ENCODE results near the gene WDR31. TPM values are rescaled to one million over a fixed set of nuclear protein-coding genes. Genes with fewer than 3 reads are reported as not detected.
A peak's percentile ranks its signal among the peaks of the same experiment; 100 is the strongest.

WDR31 gene
- total RNA-seq, 3 donors from 2014 or later (not counting 1 experiment from before 2014, with no cell fraction given), result 0.16 to 0.55 (median 0.19) TPM

DNA sequence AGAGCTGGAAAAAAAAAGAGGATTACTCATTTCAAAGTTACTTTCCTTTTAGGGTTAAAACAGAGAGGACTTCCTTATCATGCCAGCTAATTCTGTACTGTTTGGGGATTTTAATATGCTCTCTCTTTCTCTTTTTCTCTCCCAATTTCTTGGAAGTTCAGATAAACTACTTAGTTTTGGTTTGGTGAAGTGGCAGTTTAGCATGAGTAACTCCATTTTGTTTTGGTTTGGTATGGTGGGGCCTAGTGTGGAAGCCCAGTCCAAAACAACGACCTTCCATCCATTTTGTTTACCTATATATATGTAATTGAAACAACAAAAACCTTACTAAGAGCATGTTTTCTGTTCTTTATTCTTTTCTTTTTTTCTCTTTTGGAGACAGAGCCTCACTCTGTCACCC lies 5.6 kb upstream of the WDR31 start:
- ATAC-seq, result no peak
- Mint-ChIP-seq H3K36me3 (no peaks in the 10 kb centered on the region), H3K4me3 (no peak overlapping the region), H3K27ac (no peak overlapping the region), H3K9me3 (no peaks in the 10 kb centered on the region), H3K4me1 (peaks cover 20 to 22% of the 10 kb centered on the region in 2 donors), H3K27me3 (ENCODE audit: low read depth in 2 of 2) (no peaks in the 10 kb centered on the region)
- H3K27ac ChIP-seq (ENCODE audit: low read length), result no peak overlapping the region
- no peak for DNase-seq
- intact Hi-C loops (cut with micrococcal nuclease), result loop anchor here (10.0 kb wide), 1 partner anchor 51 kb away; no protein-coding TSS in a partner anchor
- H3K36me3 ChIP-seq (ENCODE audit: control insufficient read depth, insufficient read depth, low read length), result no peaks in the 10 kb centered on the region
- no peak overlapping the region for H3K4me3 ChIP-seq (ENCODE audit: low read length)
- no CpG with 5 or more reads among the region's 1 CpG for WGBS (ENCODE audit: insufficient coverage)
- H3K4me1 ChIP-seq (ENCODE audit: control insufficient read depth, insufficient read depth, low read length), result peaks cover 23% of the 10 kb centered on the region
- H3K9me3 ChIP-seq (ENCODE audit: control insufficient read depth, insufficient read depth, low read length), result no peaks in the 10 kb centered on the region
- peaks cover 3% of the 10 kb centered on the region for H3K27me3 ChIP-seq (ENCODE audit: control insufficient read depth, insufficient read depth, low read length)
- TF ChIP-seq, protein P1, sequence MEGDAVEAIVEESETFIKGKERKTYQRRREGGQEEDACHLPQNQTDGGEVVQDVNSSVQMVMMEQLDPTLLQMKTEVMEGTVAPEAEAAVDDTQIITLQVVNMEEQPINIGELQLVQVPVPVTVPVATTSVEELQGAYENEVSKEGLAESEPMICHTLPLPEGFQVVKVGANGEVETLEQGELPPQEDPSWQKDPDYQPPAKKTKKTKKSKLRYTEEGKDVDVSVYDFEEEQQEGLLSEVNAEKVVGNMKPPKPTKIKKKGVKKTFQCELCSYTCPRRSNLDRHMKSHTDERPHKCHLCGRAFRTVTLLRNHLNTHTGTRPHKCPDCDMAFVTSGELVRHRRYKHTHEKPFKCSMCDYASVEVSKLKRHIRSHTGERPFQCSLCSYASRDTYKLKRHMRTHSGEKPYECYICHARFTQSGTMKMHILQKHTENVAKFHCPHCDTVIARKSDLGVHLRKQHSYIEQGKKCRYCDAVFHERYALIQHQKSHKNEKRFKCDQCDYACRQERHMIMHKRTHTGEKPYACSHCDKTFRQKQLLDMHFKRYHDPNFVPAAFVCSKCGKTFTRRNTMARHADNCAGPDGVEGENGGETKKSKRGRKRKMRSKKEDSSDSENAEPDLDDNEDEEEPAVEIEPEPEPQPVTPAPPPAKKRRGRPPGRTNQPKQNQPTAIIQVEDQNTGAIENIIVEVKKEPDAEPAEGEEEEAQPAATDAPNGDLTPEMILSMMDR (IDR thresholded peaks at IDR 0.05), result no peak

DNA sequence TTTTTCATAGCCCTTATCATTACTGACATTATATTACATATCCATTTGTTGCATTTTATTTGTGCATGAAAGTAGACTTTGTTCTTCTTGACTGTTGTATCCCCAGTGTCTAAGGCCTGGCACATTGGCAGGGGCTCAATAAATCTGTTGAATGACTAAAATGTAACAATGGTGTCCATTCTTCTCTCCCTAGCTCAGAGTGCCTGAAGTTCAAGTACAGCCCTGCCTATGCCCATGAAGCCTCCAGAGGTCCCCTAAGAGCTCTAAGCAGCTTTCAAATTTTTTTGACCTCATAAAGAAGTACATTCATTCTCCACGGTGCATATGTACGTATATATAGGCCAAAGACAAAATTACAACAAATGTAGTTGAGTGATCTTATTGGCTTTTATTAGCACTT lies 5.1 kb upstream of the WDR31 start:
- H3K27ac Mint-ChIP-seq, result no peak overlapping the region
- Histone ChIP-seq H3K27ac (ENCODE audit: low read length) (no peak overlapping the region), H3K4me3 (ENCODE audit: low read length) (no peak overlapping the region), H3K36me3 (ENCODE audit: control insufficient read depth, insufficient read depth, low read length) (no peaks in the 10 kb centered on the region), H3K9me3 (ENCODE audit: control insufficient read depth, insufficient read depth, low read length) (no peaks in the 10 kb centered on the region), H3K4me1 (ENCODE audit: control insufficient read depth, insufficient read depth, low read length) (peaks cover 18% of the 10 kb centered on the region), H3K27me3 (ENCODE audit: control insufficient read depth, insufficient read depth, low read length) (peaks cover 1% of the 10 kb centered on the region)
- H3K36me3 Mint-ChIP-seq, result no peaks in the 10 kb centered on the region
- TF ChIP-seq, protein P1 (IDR thresholded peaks at IDR 0.05), result no peak
- no peaks in the 10 kb centered on the region for H3K27me3 Mint-ChIP-seq (ENCODE audit: low read depth in 2 of 2)
- no CpG with 5 or more reads among the region's 2 CpGs for WGBS (ENCODE audit: insufficient coverage)
- ATAC-seq, result no peak
- H3K4me3 Mint-ChIP-seq, result no peak overlapping the region
- intact Hi-C loops (cut with micrococcal nuclease), result loop anchor here (10.0 kb wide), 1 partner anchor 50 kb away; no protein-coding TSS in a partner anchor
- H3K9me3 Mint-ChIP-seq, result no peaks in the 10 kb centered on the region
- peaks cover 20 to 22% of the 10 kb centered on the region in 2 donors for H3K4me1 Mint-ChIP-seq
- no peak for DNase-seq

DNA sequence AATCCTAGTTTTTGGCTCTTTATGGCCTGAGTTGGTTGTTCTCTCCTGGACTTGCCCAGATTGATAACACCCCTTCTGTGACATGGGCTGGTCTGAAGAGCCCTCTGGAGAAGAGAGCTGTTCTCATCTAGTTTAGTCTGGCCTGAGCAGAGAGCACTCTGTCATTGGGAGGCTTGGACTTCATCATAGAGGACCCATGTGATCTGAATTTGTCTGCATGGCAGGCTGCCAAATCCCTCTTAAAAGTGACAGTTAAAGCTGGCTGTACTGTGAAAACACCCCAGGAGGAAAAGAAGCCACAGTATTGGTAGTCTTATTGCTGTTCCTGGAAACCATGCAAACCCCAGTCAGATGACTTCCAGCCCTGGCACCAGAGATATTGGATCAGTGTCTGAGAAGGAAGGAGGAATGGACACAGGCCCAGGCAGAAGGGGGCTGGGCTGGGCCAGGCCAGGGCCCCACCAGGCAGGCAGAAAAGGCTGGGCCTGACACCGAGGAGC lies 3.7 kb upstream of the WDR31 start:
- intact Hi-C loops (cut with micrococcal nuclease), result loop anchor here (10.0 kb wide), 1 partner anchor 49 kb away; no protein-coding TSS in a partner anchor
- ATAC-seq (no peak), DNase-seq (peak in 1 of 2 donors; percentile 22)
- Mint-ChIP-seq H3K4me3 (no peak overlapping the region), H3K4me1 (peaks cover 17 to 20% of the 10 kb centered on the region in 2 donors), H3K36me3 (no peaks in the 10 kb centered on the region), H3K27me3 (ENCODE audit: low read depth in 2 of 2) (peaks cover 0 to 3% of the 10 kb centered on the region in 2 donors), H3K27ac (no peak overlapping the region), H3K9me3 (no peaks in the 10 kb centered on the region)
- no peaks in the 10 kb centered on the region for H3K27me3 ChIP-seq (ENCODE audit: control insufficient read depth, insufficient read depth, low read length)
- no peaks in the 10 kb centered on the region for H3K9me3 ChIP-seq (ENCODE audit: control insufficient read depth, insufficient read depth, low read length)
- no CpG with 5 or more reads among the region's 1 CpG for WGBS (ENCODE audit: insufficient coverage)
- H3K4me3 ChIP-seq (ENCODE audit: low read length), result no peak overlapping the region
- peaks cover 16% of the 10 kb centered on the region for H3K4me1 ChIP-seq (ENCODE audit: control insufficient read depth, insufficient read depth, low read length)
- no peaks in the 10 kb centered on the region for H3K36me3 ChIP-seq (ENCODE audit: control insufficient read depth, insufficient read depth, low read length)
- H3K27ac ChIP-seq (ENCODE audit: low read length), result no peak overlapping the region
- TF ChIP-seq, protein P1 (IDR thresholded peaks at IDR 0.05), result no peak

Measured in natural killer cell (primary cell).